ENCODE data around the gene ACP7.

The ACP7 gene

GRCh38 chr19:39078436-39079200 is 5.5 kb upstream of the ACP7 start:
- TF ChIP-seq CTCF (IDR thresholded peaks at IDR 0.05; ENCODE audit: insufficient read depth, low read length, poor library complexity, severe bottlenecking) = no peak
- no peak overlapping the region for H3K4me3 ChIP-seq (replicated peaks; ENCODE audit: low read depth, low read length)
- no peaks in the 10 kb centered on the region for H3K27me3 ChIP-seq (replicated peaks; ENCODE audit: control insufficient read depth, insufficient read depth, low read length)
- no peaks in the 10 kb centered on the region for H3K36me3 ChIP-seq (ENCODE audit: control insufficient read depth, insufficient read depth, low read length)
- no peak for DNase-seq (ENCODE audit: extremely low read depth, insufficient read length)

GRCh38 chr19:39080431-39080830 is 3.7 kb upstream of the ACP7 start:
- no peaks in the 10 kb centered on the region; the same call in 1 of the 2 replicates for H3K27me3 ChIP-seq (replicated peaks; ENCODE audit: control insufficient read depth, insufficient read depth, low read length)
- no peak for DNase-seq (ENCODE audit: extremely low read depth, insufficient read length)
- no peaks in the 10 kb centered on the region for H3K36me3 ChIP-seq (ENCODE audit: control insufficient read depth, insufficient read depth, low read length)
- no peak for TF ChIP-seq CTCF (IDR thresholded peaks at IDR 0.05; ENCODE audit: insufficient read depth, low read length, poor library complexity, severe bottlenecking)
- H3K4me3 ChIP-seq (replicated peaks; ENCODE audit: low read depth, low read length) = no peak overlapping the region

- DNase-seq (ENCODE audit: extremely low read depth, insufficient read length) = no peak
- Histone ChIP-seq H3K36me3 (ENCODE audit: control insufficient read depth, insufficient read depth, low read length) (no peaks in the 10 kb centered on the region), H3K27me3 (replicated peaks; ENCODE audit: control insufficient read depth, insufficient read depth, low read length) (no peaks in the 10 kb centered on the region; the same call in none of the 2 replicates), H3K4me3 (replicated peaks; ENCODE audit: low read depth, low read length) (no peak overlapping the region)
- TF ChIP-seq CTCF (IDR thresholded peaks at IDR 0.05; ENCODE audit: insufficient read depth, low read length, poor library complexity, severe bottlenecking) = no peak
Measured at GRCh38 chr19:39082167-39082566, 2.0 kb upstream of the ACP7 start.

GRCh38 chr19:39082745-39083598 is 1.2 kb upstream of the ACP7 start:
- Histone ChIP-seq H3K27me3 (replicated peaks; ENCODE audit: control insufficient read depth, insufficient read depth, low read length) (no peaks in the 10 kb centered on the region; the same call in none of the 2 replicates), H3K4me3 (replicated peaks; ENCODE audit: low read depth, low read length) (no peak overlapping the region), H3K36me3 (ENCODE audit: control insufficient read depth, insufficient read depth, low read length) (no peaks in the 10 kb centered on the region)
- DNase-seq (ENCODE audit: extremely low read depth, insufficient read length) = no peak
- TF ChIP-seq CTCF (IDR thresholded peaks at IDR 0.05; ENCODE audit: insufficient read depth, low read length, poor library complexity, severe bottlenecking) = no peak

GRCh38 chr19:39083599-39083982 is 577 bp upstream of the ACP7 start:
- DNase-seq (ENCODE audit: extremely low read depth, insufficient read length) = no peak
- H3K36me3 ChIP-seq (ENCODE audit: control insufficient read depth, insufficient read depth, low read length) = no peaks in the 10 kb centered on the region
- no peak overlapping the region for H3K4me3 ChIP-seq (replicated peaks; ENCODE audit: low read depth, low read length)
- no peak for TF ChIP-seq CTCF (IDR thresholded peaks at IDR 0.05; ENCODE audit: insufficient read depth, low read length, poor library complexity, severe bottlenecking)
- no peaks in the 10 kb centered on the region; the same call in none of the 2 replicates for H3K27me3 ChIP-seq (replicated peaks; ENCODE audit: control insufficient read depth, insufficient read depth, low read length)

Data from GM06990 (cell line).